Measurements from ENCODE around the gene FAF1.

The FAF1 gene

GRCh38 chr1:50978852-50979781 lies 19.1 kb upstream of the FAF1 start:
- no peak overlapping the region for H3K27ac ChIP-seq (ENCODE audit: low read depth, low read length)
- H3K4me3 ChIP-seq (ENCODE audit: low read depth in 1 of 2, low read length in 2 of 2), result peak overlapping the region; percentile 86 to 91
- H3K9me3 ChIP-seq (ENCODE audit: control insufficient read depth in 1 of 2, low read length in 2 of 2), result no peaks in the 10 kb centered on the region
- peaks cover 0 to 7% of the 10 kb centered on the region in 2 donors for H3K4me1 ChIP-seq (ENCODE audit: control insufficient read depth in 1 of 2, insufficient read depth in 2 of 2, low read length in 2 of 2)
- no peaks in the 10 kb centered on the region for H3K27me3 ChIP-seq (ENCODE audit: control insufficient read depth in 1 of 2, insufficient read depth in 2 of 2, low read length in 2 of 2)
- no peaks in the 10 kb centered on the region for H3K36me3 ChIP-seq (ENCODE audit: control insufficient read depth in 1 of 2, insufficient read depth in 2 of 2, low read length in 2 of 2)
- H3K9ac ChIP-seq (ENCODE audit: low read depth in 1 of 2, low read length in 2 of 2), result peak overlapping the region; percentile 73 to 80

- Histone ChIP-seq H3K9me3 (ENCODE audit: control insufficient read depth in 1 of 2, low read length in 2 of 2) (no peaks in the 10 kb centered on the region), H3K36me3 (ENCODE audit: control insufficient read depth in 1 of 2, insufficient read depth in 2 of 2, low read length in 2 of 2) (no peaks in the 10 kb centered on the region), H3K4me1 (ENCODE audit: control insufficient read depth in 1 of 2, insufficient read depth in 2 of 2, low read length in 2 of 2) (peaks cover 0 to 7% of the 10 kb centered on the region in 2 donors), H3K27ac (ENCODE audit: low read depth, low read length) (peak overlapping the region; percentile 85), H3K4me3 (ENCODE audit: low read depth in 1 of 2, low read length in 2 of 2) (peak overlapping the region; percentile 86 to 91), H3K9ac (ENCODE audit: low read depth in 1 of 2, low read length in 2 of 2) (peak overlapping the region; percentile 73 to 80), H3K27me3 (ENCODE audit: control insufficient read depth in 1 of 2, insufficient read depth in 2 of 2, low read length in 2 of 2) (no peaks in the 10 kb centered on the region)
These were observed 18.2 kb upstream of the FAF1 start for GRCh38 chr1:50978144-50978851.

- Histone ChIP-seq H3K27ac (ENCODE audit: low read depth, low read length) (peak overlapping the region; percentile 85), H3K36me3 (ENCODE audit: control insufficient read depth in 1 of 2, insufficient read depth in 2 of 2, low read length in 2 of 2) (no peaks in the 10 kb centered on the region), H3K9ac (ENCODE audit: low read depth in 1 of 2, low read length in 2 of 2) (peak overlapping the region; percentile 76 to 80), H3K4me1 (ENCODE audit: control insufficient read depth in 1 of 2, insufficient read depth in 2 of 2, low read length in 2 of 2) (peaks cover 0 to 7% of the 10 kb centered on the region in 2 donors), H3K9me3 (ENCODE audit: control insufficient read depth in 1 of 2, low read length in 2 of 2) (no peaks in the 10 kb centered on the region), H3K27me3 (ENCODE audit: control insufficient read depth in 1 of 2, insufficient read depth in 2 of 2, low read length in 2 of 2) (no peaks in the 10 kb centered on the region), H3K4me3 (ENCODE audit: low read depth in 1 of 2, low read length in 2 of 2) (peak overlapping the region; percentile 86 to 91)
These were observed 17.6 kb upstream of the FAF1 start for GRCh38 chr1:50977575-50978143.

- Histone ChIP-seq H3K27ac (ENCODE audit: low read depth, low read length) (peak overlapping the region; percentile 73), H3K4me1 (ENCODE audit: control insufficient read depth in 1 of 2, insufficient read depth in 2 of 2, low read length in 2 of 2) (peaks cover 0 to 7% of the 10 kb centered on the region in 2 donors), H3K36me3 (ENCODE audit: control insufficient read depth in 1 of 2, insufficient read depth in 2 of 2, low read length in 2 of 2) (no peaks in the 10 kb centered on the region), H3K4me3 (ENCODE audit: low read depth in 1 of 2, low read length in 2 of 2) (peak overlapping the region; percentile 86 to 91), H3K27me3 (ENCODE audit: control insufficient read depth in 1 of 2, insufficient read depth in 2 of 2, low read length in 2 of 2) (no peaks in the 10 kb centered on the region), H3K9ac (ENCODE audit: low read depth in 1 of 2, low read length in 2 of 2) (peak overlapping the region; percentile 72 to 76), H3K9me3 (ENCODE audit: control insufficient read depth in 1 of 2, low read length in 2 of 2) (no peaks in the 10 kb centered on the region)
These were observed 17.0 kb upstream of the FAF1 start for GRCh38 chr1:50976890-50977574.

- H3K9ac ChIP-seq (ENCODE audit: low read depth in 1 of 2, low read length in 2 of 2), result peak overlapping the region; percentile 72 to 76
- no peaks in the 10 kb centered on the region for H3K27me3 ChIP-seq (ENCODE audit: control insufficient read depth in 1 of 2, insufficient read depth in 2 of 2, low read length in 2 of 2)
- H3K9me3 ChIP-seq (ENCODE audit: control insufficient read depth in 1 of 2, low read length in 2 of 2), result no peaks in the 10 kb centered on the region
- peak overlapping the region; percentile 73 for H3K27ac ChIP-seq (ENCODE audit: low read depth, low read length)
- H3K4me1 ChIP-seq (ENCODE audit: control insufficient read depth in 1 of 2, insufficient read depth in 2 of 2, low read length in 2 of 2), result peaks cover 0 to 7% of the 10 kb centered on the region in 2 donors
- no peaks in the 10 kb centered on the region for H3K36me3 ChIP-seq (ENCODE audit: control insufficient read depth in 1 of 2, insufficient read depth in 2 of 2, low read length in 2 of 2)
- peak overlapping the region; percentile 86 to 91 for H3K4me3 ChIP-seq (ENCODE audit: low read depth in 1 of 2, low read length in 2 of 2)
These were observed 16.2 kb upstream of the FAF1 start for GRCh38 chr1:50976111-50976889.

- Histone ChIP-seq H3K9ac (ENCODE audit: low read depth in 1 of 2, low read length in 2 of 2) (no peak overlapping the region), H3K27me3 (ENCODE audit: control insufficient read depth in 1 of 2, insufficient read depth in 2 of 2, low read length in 2 of 2) (no peaks in the 10 kb centered on the region), H3K9me3 (ENCODE audit: control insufficient read depth in 1 of 2, low read length in 2 of 2) (no peaks in the 10 kb centered on the region), H3K36me3 (ENCODE audit: control insufficient read depth in 1 of 2, insufficient read depth in 2 of 2, low read length in 2 of 2) (no peaks in the 10 kb centered on the region), H3K27ac (ENCODE audit: low read depth, low read length) (no peak overlapping the region), H3K4me3 (ENCODE audit: low read depth in 1 of 2, low read length in 2 of 2) (no peak overlapping the region), H3K4me1 (ENCODE audit: control insufficient read depth in 1 of 2, insufficient read depth in 2 of 2, low read length in 2 of 2) (peaks cover 0 to 7% of the 10 kb centered on the region in 2 donors)
These were observed 15.4 kb upstream of the FAF1 start for GRCh38 chr1:50975436-50975835.

- no peak overlapping the region for H3K4me3 ChIP-seq (ENCODE audit: low read depth in 1 of 2, low read length in 2 of 2)
- H3K9ac ChIP-seq (ENCODE audit: low read depth in 1 of 2, low read length in 2 of 2), result no peak overlapping the region
- peaks cover 0 to 12% of the 10 kb centered on the region in 2 donors for H3K4me1 ChIP-seq (ENCODE audit: control insufficient read depth in 1 of 2, insufficient read depth in 2 of 2, low read length in 2 of 2)
- H3K27ac ChIP-seq (ENCODE audit: low read depth, low read length), result no peak overlapping the region
- H3K36me3 ChIP-seq (ENCODE audit: control insufficient read depth in 1 of 2, insufficient read depth in 2 of 2, low read length in 2 of 2), result no peaks in the 10 kb centered on the region
- H3K27me3 ChIP-seq (ENCODE audit: control insufficient read depth in 1 of 2, insufficient read depth in 2 of 2, low read length in 2 of 2), result no peaks in the 10 kb centered on the region
- no peaks in the 10 kb centered on the region for H3K9me3 ChIP-seq (ENCODE audit: control insufficient read depth in 1 of 2, low read length in 2 of 2)
These were observed 14.5 kb upstream of the FAF1 start for GRCh38 chr1:50974618-50974935.

GRCh38 chr1:50973875-50974617 lies 14.0 kb upstream of the FAF1 start:
- Histone ChIP-seq H3K9me3 (ENCODE audit: control insufficient read depth in 1 of 2, low read length in 2 of 2) (no peaks in the 10 kb centered on the region), H3K36me3 (ENCODE audit: control insufficient read depth in 1 of 2, insufficient read depth in 2 of 2, low read length in 2 of 2) (no peaks in the 10 kb centered on the region), H3K4me3 (ENCODE audit: low read depth in 1 of 2, low read length in 2 of 2) (no peak overlapping the region), H3K9ac (ENCODE audit: low read depth in 1 of 2, low read length in 2 of 2) (no peak overlapping the region), H3K4me1 (ENCODE audit: control insufficient read depth in 1 of 2, insufficient read depth in 2 of 2, low read length in 2 of 2) (peaks cover 0 to 12% of the 10 kb centered on the region in 2 donors), H3K27me3 (ENCODE audit: control insufficient read depth in 1 of 2, insufficient read depth in 2 of 2, low read length in 2 of 2) (no peaks in the 10 kb centered on the region), H3K27ac (ENCODE audit: low read depth, low read length) (no peak overlapping the region)

GRCh38 chr1:50973255-50973654 lies 13.2 kb upstream of the FAF1 start:
- peaks cover 0 to 12% of the 10 kb centered on the region in 2 donors for H3K4me1 ChIP-seq (ENCODE audit: control insufficient read depth in 1 of 2, insufficient read depth in 2 of 2, low read length in 2 of 2)
- no peak overlapping the region for H3K27ac ChIP-seq (ENCODE audit: low read depth, low read length)
- H3K27me3 ChIP-seq (ENCODE audit: control insufficient read depth in 1 of 2, insufficient read depth in 2 of 2, low read length in 2 of 2), result no peaks in the 10 kb centered on the region
- no peaks in the 10 kb centered on the region for H3K36me3 ChIP-seq (ENCODE audit: control insufficient read depth in 1 of 2, insufficient read depth in 2 of 2, low read length in 2 of 2)
- no peak overlapping the region for H3K9ac ChIP-seq (ENCODE audit: low read depth in 1 of 2, low read length in 2 of 2)
- no peak overlapping the region for H3K4me3 ChIP-seq (ENCODE audit: low read depth in 1 of 2, low read length in 2 of 2)
- H3K9me3 ChIP-seq (ENCODE audit: control insufficient read depth in 1 of 2, low read length in 2 of 2), result no peaks in the 10 kb centered on the region

All from duodenal mucosa (tissue), 2 donors.